ENCODE results near the gene TAS2R41.
A peak's percentile ranks its signal among the peaks of the same experiment; 100 is the strongest.

DNA sequence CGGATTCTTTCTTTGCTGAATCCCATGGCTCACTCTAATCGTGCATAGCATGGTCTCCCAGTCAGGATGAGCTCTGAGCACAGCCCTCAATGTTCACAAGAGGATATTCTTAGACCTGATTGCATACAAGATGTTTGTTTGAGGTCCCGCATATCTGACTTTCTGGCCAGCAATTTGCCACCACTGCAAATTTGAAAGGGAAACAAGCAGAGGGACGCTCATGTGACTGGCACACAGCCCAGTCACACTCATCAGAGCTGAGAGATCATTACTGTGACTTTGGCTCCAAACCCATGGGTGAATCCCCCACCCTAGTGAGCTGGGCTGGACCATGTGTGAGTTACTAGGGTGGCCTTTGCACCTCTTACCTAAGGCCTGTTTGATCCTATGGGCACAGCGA, 9.9 kb downstream of the TAS2R41 start:
- TF ChIP-seq, protein P1, sequence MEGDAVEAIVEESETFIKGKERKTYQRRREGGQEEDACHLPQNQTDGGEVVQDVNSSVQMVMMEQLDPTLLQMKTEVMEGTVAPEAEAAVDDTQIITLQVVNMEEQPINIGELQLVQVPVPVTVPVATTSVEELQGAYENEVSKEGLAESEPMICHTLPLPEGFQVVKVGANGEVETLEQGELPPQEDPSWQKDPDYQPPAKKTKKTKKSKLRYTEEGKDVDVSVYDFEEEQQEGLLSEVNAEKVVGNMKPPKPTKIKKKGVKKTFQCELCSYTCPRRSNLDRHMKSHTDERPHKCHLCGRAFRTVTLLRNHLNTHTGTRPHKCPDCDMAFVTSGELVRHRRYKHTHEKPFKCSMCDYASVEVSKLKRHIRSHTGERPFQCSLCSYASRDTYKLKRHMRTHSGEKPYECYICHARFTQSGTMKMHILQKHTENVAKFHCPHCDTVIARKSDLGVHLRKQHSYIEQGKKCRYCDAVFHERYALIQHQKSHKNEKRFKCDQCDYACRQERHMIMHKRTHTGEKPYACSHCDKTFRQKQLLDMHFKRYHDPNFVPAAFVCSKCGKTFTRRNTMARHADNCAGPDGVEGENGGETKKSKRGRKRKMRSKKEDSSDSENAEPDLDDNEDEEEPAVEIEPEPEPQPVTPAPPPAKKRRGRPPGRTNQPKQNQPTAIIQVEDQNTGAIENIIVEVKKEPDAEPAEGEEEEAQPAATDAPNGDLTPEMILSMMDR (IDR thresholded peaks at IDR 0.05): no peak
- TF ChIP-seq POLR2A (IDR thresholded peaks at IDR 0.05) (peak in 1 of 2 donors; percentile 15), EP300 (IDR thresholded peaks at IDR 0.05) (peak; percentile 70)
